ENCODE data around the gene SGF29.
"Not testable (repeated sequence)": the region's sequence is repeated elsewhere in the genome, so short reads cannot be mapped to it uniquely, and the experiment has no call there.

SGF29 gene

GRCh38 chr16:28597692-28598261 is 44.1 kb downstream of the SGF29 start:
- no peak for DNase-seq

- not testable (repeated sequence) for DNase-seq
These were observed 45.9 kb downstream of the SGF29 start for GRCh38 chr16:28599377-28600285.

- not testable (repeated sequence) for DNase-seq
These were observed 47.2 kb downstream of the SGF29 start for GRCh38 chr16:28600965-28601364.

- DNase-seq = not testable (repeated sequence)
These were observed 47.9 kb downstream of the SGF29 start for GRCh38 chr16:28601589-28601988.

- DNase-seq = not testable (repeated sequence)
These were observed 48.3 kb downstream of the SGF29 start for GRCh38 chr16:28602062-28602461.

- DNase-seq = no peak
These were observed 48.8 kb downstream of the SGF29 start for GRCh38 chr16:28602529-28602928.

- no peak for DNase-seq
These were observed 49.9 kb downstream of the SGF29 start for GRCh38 chr16:28603381-28604185.

- no peak for DNase-seq
These were observed 50.5 kb downstream of the SGF29 start for GRCh38 chr16:28604186-28604565.

- DNase-seq = no peak
These were observed 52.8 kb downstream of the SGF29 start for GRCh38 chr16:28606291-28607115.

GRCh38 chr16:28607116-28607623 is 53.5 kb downstream of the SGF29 start:
- DNase-seq = no peak

GRCh38 chr16:28607681-28608495 is 54.2 kb downstream of the SGF29 start:
- not testable (repeated sequence) for DNase-seq

GRCh38 chr16:28608496-28608808 is 54.7 kb downstream of the SGF29 start:
- DNase-seq = not testable (repeated sequence)

GRCh38 chr16:28608867-28609596 is 55.3 kb downstream of the SGF29 start:
- not testable (repeated sequence) for DNase-seq

- no peak for DNase-seq
These were observed 56.2 kb downstream of the SGF29 start, which contains the start of gene SULT1A1 for GRCh38 chr16:28609631-28610594. Gene SULT1A1, minus strand, starts transcription at chr16:28610044. Its CDS starts 1,189 bp downstream, at chr16:28608855.

- DNase-seq = no peak
These were observed 57.0 kb downstream of the SGF29 start for GRCh38 chr16:28610595-28611191.

GRCh38 chr16:28612359-28613280 is 58.9 kb downstream of the SGF29 start:
- DNase-seq = not testable (repeated sequence)

- DNase-seq = not testable (repeated sequence)
These were observed 60.2 kb downstream of the SGF29 start for GRCh38 chr16:28613912-28614311.

GRCh38 chr16:28614561-28614960 is 60.8 kb downstream of the SGF29 start:
- DNase-seq = not testable (repeated sequence)

Measured in midbrain (tissue), 1 donor.